HepG2 (cell line): ENCODE measurements around the gene SLAMF6. TPM values are rescaled to one million over a fixed set of nuclear protein-coding genes. Genes with fewer than 3 reads are reported as not detected.
A peak's percentile ranks its signal among the peaks of the same experiment; 100 is the strongest.

Experiments
- BCL6 ChIP-seq: IDR thresholded peaks from 2 replicates; pipeline ENCODE4 v1.6.1; 2016; ENCODE audit warnings: missing genetic modification reagents, missing compliant biosample characterization
- DMTF1 ChIP-seq: sonication (generic); formaldehyde crosslinking; IDR thresholded peaks from 2 replicates; pipeline ENCODE4 v1.4.0; 2020; ENCODE audit warnings: mild to moderate bottlenecking, missing genetic modification reagents
- ELF4 ChIP-seq: sonication (generic); formaldehyde crosslinking; IDR thresholded peaks from 2 replicates; pipeline ENCODE4 v1.5.0; 2020; ENCODE audit warnings: missing genetic modification reagents, mild to moderate bottlenecking, moderate library complexity, borderline replicate concordance
- GATAD1 ChIP-seq: IDR thresholded peaks from 2 replicates; pipeline ENCODE4 v1.6.1; 2016; ENCODE audit warnings: missing genetic modification reagents, missing compliant biosample characterization
- IKZF5 ChIP-seq: IDR thresholded peaks from 2 replicates; pipeline ENCODE4 v1.6.1; 2018; ENCODE audit warnings: missing genetic modification reagents, mild to moderate bottlenecking, missing compliant biosample characterization
- MED1 ChIP-seq: sonication (generic); formaldehyde crosslinking; IDR thresholded peaks from 2 replicates; pipeline ENCODE4 v1.4.0; 2020; ENCODE audit warnings: missing genetic modification reagents
- NFRKB ChIP-seq: fragments of 450-650 bp; IDR thresholded peaks from 2 replicates; pipeline ENCODE4 v1.6.1; 2017
- PAF1 ChIP-seq: IDR thresholded peaks from 2 replicates; pipeline ENCODE4 v1.6.1; 2016; ENCODE audit warnings: missing genetic modification reagents, missing compliant biosample characterization
- PHF20 ChIP-seq: sonication (generic); formaldehyde crosslinking; IDR thresholded peaks from 2 replicates; pipeline ENCODE4 v1.5.0; 2020; ENCODE audit warnings: mild to moderate bottlenecking, missing genetic modification reagents
- RORA ChIP-seq: sonication (generic); formaldehyde crosslinking; IDR thresholded peaks from 2 replicates; pipeline ENCODE4 v1.5.0; 2020; ENCODE audit warnings: mild to moderate bottlenecking, missing genetic modification reagents, moderate library complexity
- SMC3 ChIP-seq: IDR thresholded peaks from 2 replicates; pipeline ENCODE4 v1.6.1; 2011; ENCODE audit warnings: low read length, improper control_type of control experiment
- SNAPC2 ChIP-seq: sonication (generic); formaldehyde crosslinking; IDR thresholded peaks from 2 replicates; pipeline ENCODE4 v1.8.1; 2022; ENCODE audit warnings: mild to moderate bottlenecking, missing genetic modification reagents
- ZKSCAN8 ChIP-seq: IDR thresholded peaks from 2 replicates; pipeline ENCODE4 v1.6.1; 2016; ENCODE audit warnings: borderline replicate concordance, missing genetic modification reagents, missing compliant biosample characterization
- ZNF512 ChIP-seq: sonication (generic); formaldehyde crosslinking; IDR thresholded peaks from 2 replicates; pipeline ENCODE4 v1.4.0; 2020; ENCODE audit warnings: mild to moderate bottlenecking, missing genetic modification reagents
- ZNF549 ChIP-seq: sonication (generic); formaldehyde crosslinking; IDR thresholded peaks from 2 replicates; pipeline ENCODE4 v1.5.0; 2020; ENCODE audit warnings: missing genetic modification reagents
- ZNF570 ChIP-seq: sonication (generic); formaldehyde crosslinking; IDR thresholded peaks from 2 replicates; pipeline ENCODE4 v1.4.0; 2020; ENCODE audit warnings: mild to moderate bottlenecking, missing genetic modification reagents, borderline replicate concordance
- ZNF646 ChIP-seq: sonication (generic); formaldehyde crosslinking; IDR thresholded peaks from 2 replicates; pipeline ENCODE4 v1.9.0; 2021; ENCODE audit warnings: mild to moderate bottlenecking, missing genetic modification reagents
- polyA plus RNA-seq, 8 experiments: library from polyadenylated mRNA; depleted of rRNA in 3 of 8; stranded (reverse) in 7 of 8; unstranded in 1 of 8; fragments of >200 nt; fragmentation: Illumina TruSeq in 4 of 8; extraction: Trizol in 4 of 8; gene quantifications; 2 replicates each; pipeline versions ENCODE4 v1.2.1 to v1.2.3, GENCODE V29; 2011 to 2016; ENCODE audit warnings: low read depth in 4 of 8, missing spikeins in 1 of 8, mixed read lengths in 1 of 8; ENCODE audit not compliant: insufficient read depth in 1 of 8
- total RNA-seq, 5 experiments: library from RNA; depleted of rRNA; stranded (reverse); fragments of >200 nt; fragmentation: Illumina TruSeq; extraction: Trizol; gene quantifications; 2 replicates each; pipeline ENCODE4 v1.2.3, GENCODE V29; 2016; ENCODE audit warnings: low read depth in 1 of 5
- TF ChIP-seq, protein P1 (sequence below): sonication (generic); formaldehyde crosslinking; IDR thresholded peaks from 2 replicates; pipeline ENCODE4 v1.4.0; 2020; ENCODE audit warnings: mild to moderate bottlenecking, low read depth, missing genetic modification reagents

Gene SLAMF6
- total and polyA plus RNA-seq, 2 of the 13 experiments (the other 11 are each of a cell fraction or from before 2014, with no cell fraction given), result not detected

DNA sequence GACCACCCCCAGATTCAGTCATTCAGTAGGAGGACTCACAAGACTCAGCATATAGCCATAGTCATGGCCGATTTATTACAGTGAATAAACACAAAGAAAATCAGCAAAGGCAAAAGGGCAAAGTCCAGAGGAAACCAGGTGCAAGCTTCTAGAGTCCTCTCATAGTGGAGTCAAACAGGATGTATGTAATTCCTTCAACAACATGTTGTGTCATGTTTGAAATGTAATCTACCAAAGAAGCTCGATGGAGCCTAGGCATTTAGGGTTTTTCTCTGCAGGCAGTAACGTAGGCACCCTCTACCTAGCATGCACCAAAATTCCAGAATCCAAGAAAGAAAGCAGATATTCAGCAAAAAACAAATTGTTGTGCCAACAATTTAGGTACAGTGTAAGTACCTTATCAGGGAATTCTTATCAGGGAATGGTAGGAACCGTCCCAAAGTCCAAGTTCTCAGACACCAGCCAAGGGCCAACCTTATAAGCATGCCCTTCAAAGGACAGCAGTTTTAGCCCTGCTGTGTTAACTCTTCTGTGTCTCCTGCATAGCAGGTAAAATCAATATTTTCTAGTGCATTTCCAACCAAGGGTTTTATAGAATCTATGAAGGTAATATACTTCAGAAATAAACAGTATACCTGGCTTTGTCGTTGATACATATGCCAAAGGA lies 16.1 kb upstream of the SLAMF6 start (continued):
- TF ChIP-seq MED1 (CRISPR knock-in tag) (0 out of 2 replicates have a peak, but pooled peaks have one; percentile 56), SMC3 (no peak), ZKSCAN8 (no peak), ELF4 (CRISPR knock-in tag) (no peak), IKZF5 (CRISPR knock-in tag) (no peak), ZNF646 (CRISPR knock-in tag) (0 out of 2 replicates have a peak, but pooled peaks have one; percentile 27), PAF1 (CRISPR knock-in tag) (no peak), BCL6 (no peak), ZNF549 (CRISPR knock-in tag) (no peak), RORA (CRISPR knock-in tag) (no peak), SNAPC2 (no peak), PHF20 (CRISPR knock-in tag) (no peak), NFRKB (no peak), GATAD1 (CRISPR knock-in tag) (no peak), ZNF512 (CRISPR knock-in tag) (no peak), ZNF570 (CRISPR knock-in tag) (no peak), DMTF1 (CRISPR knock-in tag) (no peak)
- TF ChIP-seq, protein P1, sequence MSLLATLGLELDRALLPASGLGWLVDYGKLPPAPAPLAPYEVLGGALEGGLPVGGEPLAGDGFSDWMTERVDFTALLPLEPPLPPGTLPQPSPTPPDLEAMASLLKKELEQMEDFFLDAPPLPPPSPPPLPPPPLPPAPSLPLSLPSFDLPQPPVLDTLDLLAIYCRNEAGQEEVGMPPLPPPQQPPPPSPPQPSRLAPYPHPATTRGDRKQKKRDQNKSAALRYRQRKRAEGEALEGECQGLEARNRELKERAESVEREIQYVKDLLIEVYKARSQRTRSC (CRISPR knock-in tag), result no peak
